Measurements from ENCODE around the gene SLC25A23. TPM values are rescaled to one million over a fixed set of nuclear protein-coding genes. Genes with fewer than 3 reads are reported as not detected.

SLC25A23 gene
- total and polyA plus RNA-seq, 10 of the 15 experiments (the other 5 are each of a cell fraction or from before 2014, with no cell fraction given), result 10.2 to 85.8 (median 50.0) TPM

GRCh38 chr19:6425732-6426620, 33.6 kb downstream of the SLC25A23 start (continued):
- TF ChIP-seq RELA (IDR thresholded peaks at IDR 0.05; ENCODE audit: borderline replicate concordance, partially characterized antibody) (no peak), KDM1A (IDR thresholded peaks at IDR 0.05; ENCODE audit: borderline replicate concordance) (no peak), MLLT1 (IDR thresholded peaks at IDR 0.05) (peak; percentile 86), SMARCA5 (IDR thresholded peaks at IDR 0.05) (0 out of 2 replicates have a peak, but pooled peaks have one; percentile 75), NFYA (IDR thresholded peaks at IDR 0.05; ENCODE audit: borderline replicate concordance, low read depth, low read length) (no peak), GATAD2B (conservative IDR thresholded peaks at IDR 0.05; ENCODE audit: low read depth) (no peak; the same call in 1 of the 2 replicates), MEF2B (IDR thresholded peaks at IDR 0.05; ENCODE audit: partially characterized antibody, poor library complexity, severe bottlenecking) (no peak), SMAD1 (IDR thresholded peaks at IDR 0.05; ENCODE audit: low read depth, partially characterized antibody) (no peak), NFXL1 (IDR thresholded peaks at IDR 0.05; ENCODE audit: borderline replicate concordance) (no peak), SIX5 (IDR thresholded peaks at IDR 0.05; ENCODE audit: low read depth, low read length, severe bottlenecking) (no peak), E2F8 (IDR thresholded peaks at IDR 0.05; ENCODE audit: low read depth, partially characterized antibody) (no peak), POLR2AphosphoS2 (IDR thresholded peaks at IDR 0.05; ENCODE audit: low read depth, low read length) (no peak), SMC3 (IDR thresholded peaks at IDR 0.05; ENCODE audit: borderline replicate concordance, low read length) (no peak), ELK1 (IDR thresholded peaks at IDR 0.05; ENCODE audit: low read depth, low read length) (no peak), EED (IDR thresholded peaks at IDR 0.05; ENCODE audit: low read depth) (no peak), NR2C1 (IDR thresholded peaks at IDR 0.05) (no peak), SREBF2 (IDR thresholded peaks at IDR 0.05; ENCODE audit: low read length) (no peak), NFYB (IDR thresholded peaks at IDR 0.05; ENCODE audit: insufficient read depth, low read depth, low read length) (no peak), RBBP5 (conservative IDR thresholded peaks at IDR 0.05) (no peak), NR2F1 (conservative IDR thresholded peaks at IDR 0.05) (no peak), STAT1 (conservative IDR thresholded peaks at IDR 0.05) (no peak)
